ENCODE results near the gene NFASC. TPM values are rescaled to one million over a fixed set of nuclear protein-coding genes. Genes with fewer than 3 reads are reported as not detected.

Gene NFASC
- total and polyA plus RNA-seq, 8 donors, result 1.1 to 54.2 (median 13.3) TPM

- no peak for TF ChIP-seq CTCF (IDR thresholded peaks at IDR 0.05)
- TF ChIP-seq POLR2AphosphoS5 (IDR thresholded peaks at IDR 0.05), result no peak
- no peaks in the 10 kb centered on the region for H3K4me1 ChIP-seq
- DNase-seq, result no peak
- 76 to 86% (median 79%) methylated on average over 3 of the region's 3 CpGs for WGBS, 5 donors
- intact Hi-C loops (cut with DNase I; ENCODE audit: low total_unique reads), result no loop called here
- H3K9me3 ChIP-seq, result no peaks in the 10 kb centered on the region
- H3K27me3 ChIP-seq, result peaks cover 0 to 18% (median 0%) of the 10 kb centered on the region in 3 donors
- no peaks in the 10 kb centered on the region for H3K36me3 ChIP-seq
- H3K4me3 ChIP-seq, result no peak overlapping the region
- no peak overlapping the region for H3K27ac ChIP-seq
These were observed 59.5 kb downstream of the NFASC start for GRCh38 chr1:204930155-204930523.

GRCh38 chr1:204931313-204931712 is 60.7 kb downstream of the NFASC start:
- Histone ChIP-seq H3K27me3 (peaks cover 0 to 18% (median 0%) of the 10 kb centered on the region in 3 donors), H3K36me3 (no peaks in the 10 kb centered on the region), H3K4me3 (no peak overlapping the region), H3K4me1 (no peaks in the 10 kb centered on the region), H3K27ac (no peak overlapping the region), H3K9me3 (no peaks in the 10 kb centered on the region)
- 69 to 83% (median 78%) methylated on average over 1 of the region's 1 CpG for WGBS, 5 donors
- DNase-seq, result no peak
- intact Hi-C loops (cut with DNase I; ENCODE audit: low total_unique reads), result no loop called here
- TF ChIP-seq POLR2AphosphoS5 (IDR thresholded peaks at IDR 0.05) (no peak), CTCF (IDR thresholded peaks at IDR 0.05) (no peak), EP300 (IDR thresholded peaks at IDR 0.05) (no peak), POLR2A (IDR thresholded peaks at IDR 0.05) (no peak)

GRCh38 chr1:204931768-204932572 is 61.3 kb downstream of the NFASC start:
- WGBS, 5 donors, result 65 to 82% (median 73%) methylated on average over 7 of the region's 7 CpGs
- Histone ChIP-seq H3K4me3 (no peak overlapping the region), H3K4me1 (no peaks in the 10 kb centered on the region), H3K36me3 (no peaks in the 10 kb centered on the region), H3K27ac (no peak overlapping the region), H3K9me3 (no peaks in the 10 kb centered on the region), H3K27me3 (peaks cover 0 to 16% (median 0%) of the 10 kb centered on the region in 3 donors)
- no peak for DNase-seq
- intact Hi-C loops (cut with DNase I; ENCODE audit: low total_unique reads), result no loop called here
- TF ChIP-seq POLR2A (IDR thresholded peaks at IDR 0.05), result no peak
- no peak for TF ChIP-seq CTCF (IDR thresholded peaks at IDR 0.05)
- no peak for TF ChIP-seq EP300 (IDR thresholded peaks at IDR 0.05)
- no peak for TF ChIP-seq POLR2AphosphoS5 (IDR thresholded peaks at IDR 0.05)

DNA sequence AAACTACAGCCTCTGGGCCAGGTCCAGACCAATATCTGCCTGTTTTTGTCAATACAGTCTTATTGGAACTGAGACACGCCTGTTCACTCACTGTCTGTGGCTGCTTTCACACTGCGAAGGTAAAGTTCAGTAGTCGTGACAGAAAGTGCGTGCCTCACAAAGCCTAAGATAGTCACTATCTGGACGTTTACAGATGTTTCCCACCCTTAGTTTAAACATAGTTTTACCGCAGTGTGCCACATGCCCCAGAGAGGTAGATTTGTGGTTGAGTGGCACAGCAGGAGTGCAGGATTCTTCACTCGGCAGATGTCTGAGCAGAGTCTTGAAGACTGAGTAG is 61.9 kb downstream of the NFASC start:
- Histone ChIP-seq H3K27ac (no peak overlapping the region), H3K9me3 (no peaks in the 10 kb centered on the region), H3K4me1 (no peaks in the 10 kb centered on the region), H3K27me3 (peaks cover 0 to 11% (median 0%) of the 10 kb centered on the region in 3 donors), H3K4me3 (no peak overlapping the region), H3K36me3 (no peaks in the 10 kb centered on the region)
- TF ChIP-seq EP300 (IDR thresholded peaks at IDR 0.05) (no peak), POLR2A (IDR thresholded peaks at IDR 0.05) (no peak), CTCF (IDR thresholded peaks at IDR 0.05) (no peak), POLR2AphosphoS5 (IDR thresholded peaks at IDR 0.05) (no peak)
- no peak for DNase-seq
- intact Hi-C loops (cut with DNase I; ENCODE audit: low total_unique reads), result no loop called here
- WGBS, 5 donors, result 36 to 66% (median 51%) methylated on average over 7 of the region's 7 CpGs
